C4-2B (cell line): ENCODE measurements around the gene GTF2A1L.
A peak's percentile ranks its signal among the peaks of the same experiment; 100 is the strongest.

Experiments
- ZFX ChIP-seq: fragments of 450-650 bp; IDR thresholded peaks from 2 replicates; pipeline ENCODE4 v1.6.1; 2017
- TF ChIP-seq, protein P1 (sequence below): fragments of 450-650 bp; conservative IDR thresholded peaks from 2 replicates; pipeline ENCODE4 v1.5.1; 2017; ENCODE audit warnings: mild to moderate bottlenecking

- TF ChIP-seq, protein P1, sequence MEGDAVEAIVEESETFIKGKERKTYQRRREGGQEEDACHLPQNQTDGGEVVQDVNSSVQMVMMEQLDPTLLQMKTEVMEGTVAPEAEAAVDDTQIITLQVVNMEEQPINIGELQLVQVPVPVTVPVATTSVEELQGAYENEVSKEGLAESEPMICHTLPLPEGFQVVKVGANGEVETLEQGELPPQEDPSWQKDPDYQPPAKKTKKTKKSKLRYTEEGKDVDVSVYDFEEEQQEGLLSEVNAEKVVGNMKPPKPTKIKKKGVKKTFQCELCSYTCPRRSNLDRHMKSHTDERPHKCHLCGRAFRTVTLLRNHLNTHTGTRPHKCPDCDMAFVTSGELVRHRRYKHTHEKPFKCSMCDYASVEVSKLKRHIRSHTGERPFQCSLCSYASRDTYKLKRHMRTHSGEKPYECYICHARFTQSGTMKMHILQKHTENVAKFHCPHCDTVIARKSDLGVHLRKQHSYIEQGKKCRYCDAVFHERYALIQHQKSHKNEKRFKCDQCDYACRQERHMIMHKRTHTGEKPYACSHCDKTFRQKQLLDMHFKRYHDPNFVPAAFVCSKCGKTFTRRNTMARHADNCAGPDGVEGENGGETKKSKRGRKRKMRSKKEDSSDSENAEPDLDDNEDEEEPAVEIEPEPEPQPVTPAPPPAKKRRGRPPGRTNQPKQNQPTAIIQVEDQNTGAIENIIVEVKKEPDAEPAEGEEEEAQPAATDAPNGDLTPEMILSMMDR: peak; percentile 70
- no peak for TF ChIP-seq ZFX
Measured at GRCh38 chr2:48589170-48589767, 28.4 kb upstream of the GTF2A1L start.
